CD4-positive, alpha-beta T cell (primary cell): ENCODE data around the gene ITGA11. TPM values are rescaled to one million over a fixed set of nuclear protein-coding genes. Genes with fewer than 3 reads are reported as not detected.

ENCODE experiments used
- ATAC-seq: fragments of 200-7000 bp; cut with Tn5 transposase; one replicate; pipeline ENCODE4 v1.10.0; 2022; ENCODE audit warnings: mild to moderate bottlenecking; ENCODE audit not compliant: poor library complexity
- CTCF ChIA-PET: fragments of 350-600 bp; sonication (Branson Sonifier 250); formaldehyde crosslinking; loops from one replicate; lab custom pipeline; 2021; ENCODE audit warnings: antibody characterized with exemption, inconsistent platforms; lab: Charles Lee
- POLR2A ChIA-PET: fragments of 350-600 bp; sonication (Branson Sonifier 250); formaldehyde crosslinking; loops from one replicate; lab custom pipeline; 2021; ENCODE audit warnings: antibody characterized with exemption, inconsistent platforms; lab: Charles Lee
- DNase-seq, 14 experiments: peaks; one replicate each; pipeline ENCODE4 v3.0.0-alpha.2; 2013 to 2020; ENCODE audit warnings: mixed read lengths in 2 of 14
- H3K27ac ChIP-seq, 2 donors: one replicate each; pipeline versions ENCODE4 v1.5.1 to v1.7.0; 2013; ENCODE audit warnings: low read length in 2 of 2, low read depth in 1 of 2, mild to moderate bottlenecking in 1 of 2
- H3K27me3 ChIP-seq, 2 experiments: 1 replicate in 1 of 2; 2 replicates in 1 of 2; pipeline versions ENCODE4 v1.6.1 to v1.7.0; 2013; ENCODE audit warnings: low read length in 2 of 2, control low read depth in 1 of 2, mild to moderate bottlenecking in 1 of 2, moderate library complexity in 1 of 2; ENCODE audit not compliant: insufficient read depth in 2 of 2, control insufficient read depth in 1 of 2
- H3K36me3 ChIP-seq: one replicate; pipeline ENCODE4 v1.6.1; 2013; ENCODE audit warnings: low read length, control low read depth; ENCODE audit not compliant: insufficient read depth
- H3K4me1 ChIP-seq: one replicate; pipeline ENCODE4 v1.6.1; 2013; ENCODE audit warnings: low read length, control low read depth; ENCODE audit not compliant: insufficient read depth
- H3K4me3 ChIP-seq: one replicate; pipeline ENCODE4 v1.5.1; 2013; ENCODE audit warnings: mild to moderate bottlenecking, low read length, moderate library complexity
- H3K9me3 ChIP-seq, 2 experiments: 1 replicate in 1 of 2; 2 replicates in 1 of 2; pipeline versions ENCODE4 v1.6.1 to v1.7.0; 2013; ENCODE audit warnings: low read length in 2 of 2, mild to moderate bottlenecking in 2 of 2, control low read depth in 1 of 2, moderate library complexity in 1 of 2; ENCODE audit not compliant: control insufficient read depth in 1 of 2, insufficient read depth in 1 of 2
- H3K27ac Mint-ChIP-seq: one replicate; pipeline ENCODE4 v1.8.0; 2020; ENCODE audit warnings: mixed read lengths
- H3K27me3 Mint-ChIP-seq: one replicate; pipeline ENCODE4 v1.8.0; 2021; ENCODE audit warnings: mixed read lengths
- H3K36me3 Mint-ChIP-seq: one replicate; pipeline ENCODE4 v1.8.0; 2021; ENCODE audit warnings: low read depth, mixed read lengths
- H3K4me1 Mint-ChIP-seq: one replicate; pipeline ENCODE4 v1.8.0; 2021; ENCODE audit warnings: low read depth, mixed read lengths
- H3K4me3 Mint-ChIP-seq: one replicate; pipeline ENCODE4 v1.8.0; 2020; ENCODE audit warnings: mild to moderate bottlenecking, mixed read lengths
- H3K9me3 Mint-ChIP-seq: one replicate; pipeline ENCODE4 v1.8.0; 2020; ENCODE audit warnings: mixed read lengths
- intact Hi-C, 2 experiments: fragments of 100-400 bp; cut with DNase I in 1 of 2; cut with micrococcal nuclease in 1 of 2; formaldehyde crosslinking; loops; one replicate each; pipeline versions ENCODE4 v1.15.1 to v1.9.0; 2023 to 2025; cut with DNase I, micrococcal nuclease
- total RNA-seq, 174 experiments: library from RNA in 2 of 174; stranded (reverse) in 2 of 174; gene quantifications; one replicate each; pipeline ENCODE4 v1.2.3 and lab custom pipeline; 2021 to 2026
- TF ChIP-seq, protein P1 (sequence below): fragments of 200-600 bp; IDR thresholded peaks from one replicate; pipeline ENCODE4 v1.8.0; 2022; ENCODE audit warnings: antibody characterized with exemption, mild to moderate bottlenecking

Gene ITGA11
- total RNA-seq, 2 experiments from 2014 or later: 0.08 to 0.20 TPM

DNA sequence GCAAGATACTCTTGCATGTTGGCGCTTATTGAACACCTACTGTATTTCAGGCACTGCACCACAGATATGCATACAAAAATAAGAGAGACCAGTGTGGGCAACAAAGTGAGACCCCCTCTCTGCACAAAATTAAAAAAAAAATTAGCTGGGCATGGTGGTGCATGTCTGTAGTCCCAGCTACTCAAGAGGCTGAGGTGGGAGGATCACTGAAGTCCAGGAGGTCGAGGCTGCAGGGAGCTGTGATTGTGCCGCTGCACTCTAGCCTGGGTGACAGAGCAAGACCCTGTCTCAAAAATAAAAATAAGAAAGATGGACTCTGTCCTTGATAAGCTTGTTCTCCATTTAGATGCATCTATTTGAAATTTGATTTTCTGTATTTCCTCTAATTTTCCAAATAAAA lies 133.6 kb downstream of the ITGA11 start:
- peak overlapping the region in 1 of 2 donors; percentile 45 for H3K27ac ChIP-seq
- no peaks in the 10 kb centered on the region for H3K27me3 ChIP-seq
- H3K4me1 ChIP-seq: peaks cover 13% of the 10 kb centered on the region
- TF ChIP-seq, protein P1, sequence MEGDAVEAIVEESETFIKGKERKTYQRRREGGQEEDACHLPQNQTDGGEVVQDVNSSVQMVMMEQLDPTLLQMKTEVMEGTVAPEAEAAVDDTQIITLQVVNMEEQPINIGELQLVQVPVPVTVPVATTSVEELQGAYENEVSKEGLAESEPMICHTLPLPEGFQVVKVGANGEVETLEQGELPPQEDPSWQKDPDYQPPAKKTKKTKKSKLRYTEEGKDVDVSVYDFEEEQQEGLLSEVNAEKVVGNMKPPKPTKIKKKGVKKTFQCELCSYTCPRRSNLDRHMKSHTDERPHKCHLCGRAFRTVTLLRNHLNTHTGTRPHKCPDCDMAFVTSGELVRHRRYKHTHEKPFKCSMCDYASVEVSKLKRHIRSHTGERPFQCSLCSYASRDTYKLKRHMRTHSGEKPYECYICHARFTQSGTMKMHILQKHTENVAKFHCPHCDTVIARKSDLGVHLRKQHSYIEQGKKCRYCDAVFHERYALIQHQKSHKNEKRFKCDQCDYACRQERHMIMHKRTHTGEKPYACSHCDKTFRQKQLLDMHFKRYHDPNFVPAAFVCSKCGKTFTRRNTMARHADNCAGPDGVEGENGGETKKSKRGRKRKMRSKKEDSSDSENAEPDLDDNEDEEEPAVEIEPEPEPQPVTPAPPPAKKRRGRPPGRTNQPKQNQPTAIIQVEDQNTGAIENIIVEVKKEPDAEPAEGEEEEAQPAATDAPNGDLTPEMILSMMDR: no peak
- no peaks in the 10 kb centered on the region for H3K9me3 Mint-ChIP-seq
- H3K36me3 ChIP-seq: peaks cover 4% of the 10 kb centered on the region
- H3K36me3 Mint-ChIP-seq: peaks cover 28% of the 10 kb centered on the region
- peak overlapping the region; percentile 53 for H3K4me3 ChIP-seq
- no peaks in the 10 kb centered on the region for H3K9me3 ChIP-seq
- no peaks in the 10 kb centered on the region for H3K27me3 Mint-ChIP-seq
- POLR2A ChIA-PET: interaction anchor here (0.6 to 3.4 kb wide), 7 partner anchors 8 to 1463 kb away, joined by 3 to 37 read pairs (median 5); partner anchors contain the start of gene FEM1B
- peak overlapping the region; percentile 88 for H3K27ac Mint-ChIP-seq
- peak overlapping the region; percentile 80 for H3K4me3 Mint-ChIP-seq
- H3K4me1 Mint-ChIP-seq: peaks cover 56% of the 10 kb centered on the region
- intact Hi-C loops: loop anchor here (2.0 kb wide), 2 partner anchors 14 to 20 kb away; no protein-coding TSS in a partner anchor
- CTCF ChIA-PET: interaction anchor here (1.3 to 3.8 kb wide), 3 partner anchors 8 to 45 kb away, joined by 3 to 18 read pairs (median 6); partner anchors contain the start of gene FEM1B
- DNase-seq (no peak), ATAC-seq (no peak)

DNA sequence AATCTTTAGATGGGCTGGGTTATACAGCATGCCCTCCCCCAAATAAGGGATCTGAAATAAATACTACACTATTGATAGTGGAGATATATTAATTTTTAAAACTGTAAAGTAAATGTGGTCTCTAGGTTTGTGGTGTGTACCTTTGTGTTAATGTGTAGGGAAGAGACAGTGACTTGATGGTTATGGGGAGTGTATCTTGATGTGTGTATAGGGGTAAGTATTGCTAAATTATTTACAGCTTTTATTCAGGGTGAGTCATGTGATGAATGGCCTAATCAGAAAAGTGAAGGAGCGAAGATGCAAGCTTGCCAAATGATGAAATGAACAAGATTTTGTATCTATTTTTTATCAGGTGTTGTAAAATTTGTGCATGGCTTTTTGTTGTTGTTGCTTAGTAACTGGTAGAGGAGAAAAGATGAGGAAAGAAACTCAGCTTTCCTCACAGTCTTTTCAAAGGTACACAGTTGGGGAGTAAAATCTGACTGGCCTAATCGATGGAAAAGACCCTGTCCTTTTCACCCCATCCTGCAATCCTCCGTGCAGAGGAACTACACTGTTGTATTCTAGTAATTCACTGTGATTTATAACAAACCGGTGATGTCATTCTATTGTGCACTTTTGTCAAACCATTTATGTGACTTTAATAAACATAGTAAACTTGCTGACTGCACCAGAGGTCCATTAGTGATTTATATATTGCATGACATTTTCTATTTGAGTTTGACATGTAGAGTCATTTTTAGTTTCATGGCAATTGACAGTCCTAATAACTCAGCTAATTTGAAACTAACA lies 136.8 kb downstream of the ITGA11 start:
- H3K9me3 ChIP-seq: no peaks in the 10 kb centered on the region
- H3K4me3 Mint-ChIP-seq: no peak overlapping the region
- no peak overlapping the region for H3K4me3 ChIP-seq
- peaks cover 13% of the 10 kb centered on the region for H3K4me1 ChIP-seq
- H3K27me3 ChIP-seq: no peaks in the 10 kb centered on the region
- no peak overlapping the region for H3K27ac ChIP-seq
- H3K27me3 Mint-ChIP-seq: no peaks in the 10 kb centered on the region
- ChIA-PET POLR2A (interaction anchor here (0.6 to 2.0 kb wide), 2 partner anchors 17 to 28 kb away, joined by 5 to 6 read pairs; partner anchors contain the start of gene FEM1B), CTCF (interaction anchor here (1.4 to 3.8 kb wide), 3 partner anchors 11 to 17 kb away, joined by 4 to 18 read pairs (median 11); partner anchors contain the start of gene FEM1B)
- ATAC-seq: no peak
- H3K36me3 ChIP-seq: peaks cover 19% of the 10 kb centered on the region
- H3K36me3 Mint-ChIP-seq: peaks cover 55% of the 10 kb centered on the region
- TF ChIP-seq, protein P1: no peak
- H3K27ac Mint-ChIP-seq: peak overlapping the region; percentile 42
- DNase-seq: no peak
- no peaks in the 10 kb centered on the region for H3K9me3 Mint-ChIP-seq
- intact Hi-C loops: no loop called here
- peaks cover 64% of the 10 kb centered on the region for H3K4me1 Mint-ChIP-seq

DNA sequence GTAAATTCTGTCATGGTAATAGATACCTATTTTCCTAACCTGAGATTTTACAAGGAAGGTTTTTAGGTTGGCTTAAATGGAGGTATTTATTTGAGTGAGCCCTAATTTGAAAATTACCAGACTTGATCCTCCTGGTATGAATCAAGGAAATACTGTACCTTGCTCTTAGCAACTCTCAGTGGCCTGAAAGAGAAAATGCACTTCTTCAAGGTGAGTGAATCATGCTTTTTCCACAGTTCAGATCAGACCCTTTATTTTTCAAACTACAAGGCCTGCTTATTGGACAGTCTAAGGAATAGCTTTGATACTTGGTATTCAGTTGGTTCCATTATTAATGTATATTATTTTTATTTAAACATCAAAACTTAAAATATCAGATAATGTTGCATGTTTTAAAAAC lies 139.0 kb downstream of the ITGA11 start:
- no peaks in the 10 kb centered on the region for H3K27me3 Mint-ChIP-seq
- H3K36me3 Mint-ChIP-seq: peaks cover 77% of the 10 kb centered on the region
- CTCF ChIA-PET: interaction anchor here (0.9 to 2.1 kb wide), 3 partner anchors 10 to 40 kb away, joined by 3 to 11 read pairs (median 7); no protein-coding TSS in a partner anchor
- H3K4me1 Mint-ChIP-seq: peaks cover 66% of the 10 kb centered on the region
- Histone ChIP-seq H3K4me3 (no peak overlapping the region), H3K36me3 (peaks cover 27% of the 10 kb centered on the region), H3K9me3 (no peaks in the 10 kb centered on the region), H3K27ac (no peak overlapping the region), H3K4me1 (no peaks in the 10 kb centered on the region), H3K27me3 (no peaks in the 10 kb centered on the region)
- intact Hi-C loops: loop anchor here in 1 of 2 experiments (2.0 kb wide), 1 partner anchor 14 kb away; no protein-coding TSS in a partner anchor
- POLR2A ChIA-PET: interaction anchor here (0.6 to 2.0 kb wide), 3 partner anchors 12 to 15 kb away, joined by 4 to 17 read pairs (median 9); partner anchors contain the start of gene FEM1B
- no peaks in the 10 kb centered on the region for H3K9me3 Mint-ChIP-seq
- no peak overlapping the region for H3K4me3 Mint-ChIP-seq
- H3K27ac Mint-ChIP-seq: peak overlapping the region; percentile 6
- ATAC-seq: no peak
- TF ChIP-seq, protein P1: no peak
- no peak for DNase-seq
